GM19043 (cell line): ENCODE measurements around the gene LENG1.
"Not testable (repeated sequence)": the region's sequence is repeated elsewhere in the genome, so short reads cannot be mapped to it uniquely, and the experiment has no call there.

ENCODE experiments used
- ATAC-seq: cut with Tn5 transposase; IDR thresholded peaks from one replicate; pipeline ENCODE4 v1.9.1; 2021; ENCODE audit warnings: low read depth; ENCODE audit not compliant: unreplicated experiment

LENG1 gene

DNA sequence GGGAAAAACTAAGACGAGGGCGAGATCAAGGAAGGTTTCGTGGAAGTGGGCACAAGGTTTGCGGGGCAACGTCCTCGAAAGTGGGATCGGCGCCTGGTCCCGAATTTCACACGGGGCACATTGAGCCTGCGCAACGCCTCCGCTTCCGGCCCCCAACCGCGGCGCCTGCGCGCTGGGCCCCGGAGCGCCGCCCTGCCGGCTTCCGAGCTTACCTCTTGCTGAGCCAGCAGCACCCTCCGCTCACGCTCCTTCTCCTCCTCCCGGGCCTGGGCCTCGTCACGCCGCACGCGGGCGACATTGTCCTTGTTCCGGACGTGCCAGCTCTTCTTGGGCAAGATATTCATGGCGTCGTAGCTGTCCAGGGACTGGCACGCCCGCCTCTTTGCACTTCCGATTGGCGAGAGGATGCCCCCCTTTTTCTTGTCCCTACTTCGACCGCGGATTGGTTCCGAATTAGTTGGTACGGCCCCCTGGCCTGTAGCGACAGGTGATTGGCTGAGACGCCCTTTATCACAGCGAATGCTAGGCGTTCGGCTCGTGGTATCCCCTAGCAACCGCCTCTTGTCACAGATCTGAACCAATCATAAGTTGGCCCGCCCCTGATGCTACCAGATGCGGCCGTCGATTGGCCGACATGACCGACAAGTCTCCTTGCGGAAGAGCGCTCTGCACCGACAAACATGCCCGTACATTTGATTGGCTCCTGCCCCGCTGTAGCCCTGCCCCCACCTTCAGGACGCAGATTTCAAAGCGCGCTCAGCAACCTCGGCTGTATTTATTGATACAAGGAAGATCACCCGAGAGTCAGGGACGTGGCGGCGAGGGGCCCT is at the start of gene LENG1:
Gene LENG1, minus strand, starts transcription at position 370 of the 830 bp plus-strand sequence. Its CDS starts 26 bp downstream, at position 344.
- peak; percentile 89 for ATAC-seq

DNA sequence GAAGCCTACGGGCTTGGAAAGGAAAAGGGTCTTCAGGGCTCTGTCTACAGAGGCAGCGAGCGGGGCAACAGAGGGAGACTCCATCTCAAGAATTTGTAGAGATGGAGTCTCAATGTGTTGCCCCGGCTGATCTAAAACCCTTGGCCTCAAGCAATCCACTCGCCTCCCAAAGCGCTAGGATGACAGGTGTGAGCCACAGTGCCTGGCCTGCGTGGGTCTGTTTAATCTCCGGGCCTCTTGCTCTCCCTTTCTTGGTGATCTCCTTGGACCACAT is 49.2 kb upstream of the LENG1 start:
- ATAC-seq: no peak

DNA sequence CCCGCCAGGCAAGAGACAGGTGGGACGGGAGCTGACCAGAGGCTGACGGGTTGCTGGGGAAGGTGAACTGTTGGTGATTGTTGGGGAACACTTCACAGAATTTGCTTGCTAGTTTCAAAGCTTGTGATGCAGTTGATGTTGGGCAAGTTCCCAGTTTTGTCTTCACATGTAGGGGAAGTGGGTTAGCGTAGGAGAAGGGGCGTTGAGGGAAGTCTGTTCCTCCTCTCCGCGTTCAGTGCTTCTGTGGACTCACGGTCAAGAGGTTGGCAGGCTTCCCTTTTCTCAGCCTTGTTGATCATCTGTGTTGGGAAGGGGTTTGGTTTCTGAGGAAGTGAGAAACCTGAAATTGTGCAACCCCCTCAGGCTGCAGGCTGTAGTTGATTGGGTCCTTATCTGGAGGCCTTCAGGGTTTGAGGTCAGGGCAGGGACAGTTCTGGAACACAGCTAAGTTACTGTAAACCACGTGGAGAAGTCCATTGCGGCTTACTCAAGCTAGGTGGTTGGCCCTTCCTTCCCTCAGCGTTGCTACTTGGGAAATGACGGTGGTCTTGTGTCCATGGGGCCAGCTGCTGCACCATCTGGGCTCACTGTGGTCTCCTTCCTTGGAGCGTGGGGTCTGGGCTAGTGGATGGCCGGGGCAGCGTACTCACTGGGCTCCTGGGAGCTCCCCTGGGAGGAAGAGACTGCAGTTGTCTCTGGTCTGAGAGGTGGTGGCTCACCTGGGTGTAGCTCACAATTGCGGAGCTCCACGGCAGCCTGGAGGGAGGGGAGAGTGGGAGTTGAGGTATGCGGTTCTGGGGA is 48.7 kb upstream of the LENG1 start:
- ATAC-seq: peak; percentile 39

DNA sequence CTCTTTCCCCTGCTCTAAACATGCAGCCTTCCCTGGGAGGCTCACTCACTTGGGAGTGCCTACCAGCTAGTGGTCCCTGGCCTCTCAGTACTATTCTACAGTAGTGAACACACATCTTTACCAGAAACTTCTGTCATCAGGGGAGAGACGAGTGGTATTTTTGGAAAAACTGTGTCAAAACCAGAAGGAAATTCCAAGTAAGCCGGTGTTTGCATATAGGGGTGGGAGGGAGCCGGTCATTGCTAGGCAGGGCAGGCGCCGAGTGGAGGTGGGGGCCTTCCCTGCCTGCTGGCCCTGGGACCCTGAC is 48.1 kb upstream of the LENG1 start:
- no peak for ATAC-seq

DNA sequence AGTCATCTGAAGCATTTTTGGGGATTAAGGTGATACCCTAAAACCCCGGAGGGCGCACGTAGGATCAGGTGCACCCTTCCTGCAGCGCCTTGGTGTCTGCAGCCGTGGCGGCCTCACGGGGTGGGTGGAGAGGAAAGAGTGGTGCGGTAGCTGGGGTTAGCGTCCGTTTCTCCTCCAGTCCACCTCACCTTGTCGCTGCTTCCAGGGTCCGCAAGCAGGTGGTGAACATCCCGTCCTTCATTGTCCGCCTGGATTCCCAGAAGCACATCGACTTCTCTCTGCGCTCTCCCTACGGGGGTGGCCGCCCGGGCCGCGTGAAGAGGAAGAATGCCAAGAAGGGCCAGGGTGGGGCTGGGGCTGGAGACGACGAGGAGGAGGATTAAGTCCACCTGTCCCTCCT is 47.7 kb upstream of the LENG1 start:
- ATAC-seq: not testable (repeated sequence)

DNA sequence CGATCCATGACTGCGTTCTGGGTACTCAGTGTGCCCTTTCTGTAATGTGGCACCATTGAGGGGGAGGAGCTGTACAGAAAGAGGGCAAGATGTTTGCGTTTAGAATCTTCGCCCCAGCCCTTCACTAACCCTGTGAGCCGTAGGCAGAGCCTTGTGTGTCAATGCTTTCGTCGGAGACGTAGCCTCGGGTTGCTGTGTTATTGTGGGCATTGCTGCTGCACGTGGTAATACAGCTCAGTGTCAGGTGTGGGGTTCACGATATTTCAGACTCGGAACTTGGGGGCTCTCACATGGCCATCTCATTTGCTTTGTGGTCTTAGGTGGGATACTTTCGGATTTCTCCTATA is 47.3 kb upstream of the LENG1 start:
- ATAC-seq: no peak

DNA sequence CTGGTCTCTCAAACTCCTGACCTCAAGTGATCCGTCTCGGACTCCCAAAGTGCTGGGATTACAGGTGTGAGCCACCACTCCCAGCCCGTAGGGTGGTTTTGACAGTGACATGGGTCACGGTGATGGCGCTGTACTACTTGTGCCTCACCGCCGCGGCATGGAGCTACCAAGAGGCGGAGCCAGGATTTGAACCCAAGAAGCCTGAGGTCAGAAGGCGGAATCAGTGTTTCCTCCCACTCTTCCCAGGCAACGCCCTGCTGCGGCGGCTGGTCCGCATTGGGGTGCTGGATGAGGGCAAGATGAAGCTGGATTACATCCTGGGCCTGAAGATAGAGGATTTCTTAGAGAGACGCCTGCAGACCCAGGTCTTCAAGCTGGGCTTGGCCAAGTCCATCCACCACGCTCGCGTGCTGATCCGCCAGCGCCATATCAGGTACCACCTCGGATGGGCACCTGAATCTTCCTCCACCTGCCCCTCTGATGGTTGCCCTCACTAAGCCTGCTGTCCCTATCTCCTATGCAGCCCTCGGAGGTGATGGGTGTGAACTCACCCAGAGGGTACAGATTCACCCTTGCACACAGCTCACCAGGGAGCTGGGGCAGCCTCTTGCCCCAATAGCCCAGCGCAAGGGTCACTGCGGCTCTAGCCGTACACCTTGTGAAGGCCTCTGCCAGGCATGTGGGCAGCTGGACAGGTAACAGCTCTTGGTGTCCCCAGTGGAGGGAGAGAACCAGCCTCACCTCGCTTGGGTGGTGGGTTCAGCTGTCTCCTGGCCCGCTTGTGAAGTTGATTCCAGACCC is 46.7 kb upstream of the LENG1 start:
- ATAC-seq: no peak

DNA sequence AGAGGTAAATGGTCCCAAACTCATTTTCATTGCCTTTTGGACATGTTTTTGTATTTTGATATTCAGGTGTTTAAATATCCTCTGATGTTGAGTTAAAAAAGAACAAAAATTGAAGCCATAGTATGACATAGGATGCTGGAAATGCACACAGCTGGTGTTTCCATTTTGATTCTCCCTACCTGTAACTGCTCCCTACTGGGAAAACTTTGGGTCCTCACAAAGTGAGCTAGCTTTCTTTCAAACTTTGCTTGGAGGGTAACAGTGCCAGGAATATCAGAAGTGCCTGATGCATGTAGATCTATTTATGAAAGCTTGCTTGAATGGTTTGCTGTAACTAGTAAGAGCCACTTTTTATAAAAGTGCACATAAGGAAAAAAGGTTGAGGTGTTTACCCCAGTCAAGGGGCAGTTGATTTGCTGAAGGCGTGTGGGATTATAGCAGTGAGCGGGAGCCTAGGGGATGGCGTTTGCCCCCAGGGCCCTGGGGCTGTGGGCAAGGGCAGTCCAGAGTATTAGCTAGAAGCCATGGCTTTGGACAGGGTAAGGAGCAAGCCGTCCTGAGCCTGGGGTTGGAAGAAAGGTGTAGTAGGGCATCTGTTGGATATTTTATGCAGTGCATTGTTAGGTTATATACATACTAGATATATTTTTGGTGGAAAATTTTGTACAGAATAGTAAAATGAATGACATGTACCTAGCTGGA is 45.4 kb upstream of the LENG1 start:
- ATAC-seq: no peak

DNA sequence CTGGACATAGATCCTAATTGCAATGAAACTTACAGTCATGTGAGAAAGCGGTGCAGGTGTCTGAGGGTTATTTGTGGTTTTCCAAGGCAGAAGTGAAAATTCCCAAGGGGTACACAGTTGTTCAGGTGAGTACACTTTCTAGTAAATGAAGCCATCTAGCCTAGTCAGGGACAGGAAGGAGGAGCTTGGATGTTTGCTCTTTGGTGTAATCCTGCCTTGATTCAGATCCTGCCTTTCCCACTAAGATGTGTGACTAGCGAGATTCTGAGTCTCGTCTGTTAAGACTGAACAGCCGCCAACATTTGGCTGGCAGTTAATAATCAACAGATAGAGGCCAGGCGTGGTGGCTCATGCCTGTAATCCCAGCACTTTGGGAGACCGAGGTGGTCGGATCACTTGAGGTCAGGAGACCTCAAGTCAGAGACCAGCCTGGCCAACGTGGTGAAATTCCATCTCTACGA is 43.7 kb upstream of the LENG1 start:
- ATAC-seq: no peak

DNA sequence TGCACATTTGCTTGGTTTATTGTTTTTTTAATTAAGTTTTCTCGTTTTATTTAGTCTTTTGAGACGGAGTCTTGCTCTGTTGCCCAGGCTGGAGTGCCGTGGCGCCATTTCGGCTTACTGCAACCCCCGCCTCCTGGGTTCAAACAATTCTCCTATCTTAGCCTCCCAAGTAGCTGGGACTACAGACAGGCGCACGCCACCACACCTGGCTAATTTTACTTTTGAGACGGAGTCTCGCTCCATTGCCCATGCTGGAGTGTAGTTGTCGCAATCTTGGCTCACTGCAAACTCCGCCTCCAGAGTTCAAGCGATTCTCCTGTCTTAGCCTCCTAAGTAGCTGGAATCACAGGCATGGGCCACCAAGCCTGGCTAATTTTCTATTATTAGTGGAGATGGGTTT is 42.5 kb upstream of the LENG1 start:
- no peak for ATAC-seq

DNA sequence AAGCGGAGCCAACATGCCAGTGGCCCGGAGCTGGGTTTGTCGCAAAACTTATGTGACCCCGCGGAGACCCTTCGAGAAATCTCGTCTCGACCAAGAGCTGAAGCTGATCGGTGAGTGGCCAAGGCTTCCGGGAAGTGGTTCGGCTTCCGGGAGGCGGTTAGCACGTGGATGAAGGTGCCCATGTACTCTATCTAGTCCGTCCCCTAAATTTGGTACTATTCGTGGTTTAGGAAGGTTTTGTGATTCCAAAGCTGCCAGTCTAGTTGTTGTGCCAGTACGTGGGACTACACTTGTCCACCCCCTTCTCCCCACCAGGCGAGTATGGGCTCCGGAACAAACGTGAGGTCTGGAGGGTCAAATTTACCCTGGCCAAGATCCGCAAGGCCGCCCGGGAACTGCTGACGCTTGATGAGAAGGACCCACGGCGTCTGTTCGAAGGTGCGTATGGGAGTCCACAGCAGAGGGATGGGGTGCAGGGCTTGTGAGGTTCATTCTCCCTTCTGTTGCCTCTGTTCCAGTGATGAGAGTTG is 41.7 kb upstream of the LENG1 start:
- peak; percentile 9 for ATAC-seq

DNA sequence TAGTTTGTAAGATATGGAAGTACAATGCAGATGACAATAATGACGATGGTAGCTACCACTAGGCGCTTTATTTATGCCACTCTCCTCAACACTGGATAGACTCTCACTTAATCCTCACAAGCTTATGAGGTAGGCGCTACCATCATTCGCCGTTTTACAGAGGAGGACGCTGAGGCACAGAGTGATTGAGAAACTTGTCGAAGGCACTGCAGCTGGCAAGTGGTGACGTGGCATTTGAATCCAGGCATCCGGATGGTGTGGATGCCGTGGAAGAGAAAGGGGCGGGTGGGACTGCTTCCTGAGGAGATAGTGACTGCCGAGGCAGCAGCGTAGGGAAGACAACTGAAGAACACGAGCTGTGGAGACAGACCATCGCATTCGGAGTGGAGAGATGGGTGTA is 39.9 kb upstream of the LENG1 start:
- no peak for ATAC-seq

DNA sequence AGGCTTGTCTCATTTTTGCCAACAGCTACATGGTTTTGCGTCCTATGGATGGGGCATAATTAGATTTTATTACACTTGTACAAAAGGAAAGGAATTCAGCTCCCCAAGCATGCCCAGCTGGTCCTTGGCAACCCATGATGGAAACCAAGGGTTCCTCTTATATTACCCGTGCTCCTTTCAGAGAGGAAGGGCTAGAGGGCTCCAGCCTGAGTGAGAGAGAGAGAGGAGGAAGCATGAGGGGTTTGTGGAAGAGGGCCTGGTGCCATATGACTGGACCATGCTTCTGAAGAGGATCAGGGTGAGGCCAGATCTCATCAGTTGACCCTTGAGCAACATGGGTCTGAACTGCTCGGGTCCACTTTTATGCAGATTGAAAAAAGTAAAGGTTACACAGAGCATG is 37.6 kb upstream of the LENG1 start:
- no peak for ATAC-seq

DNA sequence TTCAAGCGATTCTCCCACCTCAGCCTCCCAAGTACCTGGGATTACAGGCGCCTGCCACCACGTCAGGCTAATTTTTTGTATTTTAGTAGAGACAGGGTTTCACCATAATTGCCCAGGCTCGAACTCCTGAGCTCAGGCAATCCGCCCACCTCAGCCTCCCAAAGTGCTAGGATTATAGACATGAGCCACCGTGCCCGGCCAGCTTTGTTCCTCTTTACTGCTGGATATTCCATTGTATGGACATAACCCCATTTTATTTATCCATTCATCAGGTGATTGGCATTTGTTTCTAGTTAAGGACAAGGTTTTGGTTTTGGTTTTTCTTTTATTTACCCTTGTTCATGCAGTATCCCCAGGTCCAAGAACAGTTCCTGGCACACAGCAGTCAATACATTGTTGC is 37.0 kb upstream of the LENG1 start:
- ATAC-seq: no peak

DNA sequence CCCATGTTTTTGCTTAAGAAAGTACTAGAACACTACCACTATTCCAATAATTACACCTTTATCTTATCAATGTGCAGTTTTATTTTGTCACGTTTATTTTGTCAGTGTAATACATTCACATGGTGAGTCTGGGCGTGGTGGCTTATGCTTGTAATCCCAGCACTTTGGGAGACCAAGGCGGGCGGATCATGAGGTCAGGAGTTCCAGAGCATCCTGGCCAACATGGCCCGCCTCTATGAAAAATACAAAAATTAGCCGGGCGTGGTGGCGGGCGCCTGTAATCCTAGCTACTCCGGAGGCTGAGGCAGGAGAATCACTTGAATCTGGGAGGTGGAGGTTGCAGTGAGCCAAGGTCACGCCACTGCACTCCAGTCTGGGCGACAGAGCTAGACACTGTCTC is 34.9 kb upstream of the LENG1 start:
- not testable (repeated sequence) for ATAC-seq

DNA sequence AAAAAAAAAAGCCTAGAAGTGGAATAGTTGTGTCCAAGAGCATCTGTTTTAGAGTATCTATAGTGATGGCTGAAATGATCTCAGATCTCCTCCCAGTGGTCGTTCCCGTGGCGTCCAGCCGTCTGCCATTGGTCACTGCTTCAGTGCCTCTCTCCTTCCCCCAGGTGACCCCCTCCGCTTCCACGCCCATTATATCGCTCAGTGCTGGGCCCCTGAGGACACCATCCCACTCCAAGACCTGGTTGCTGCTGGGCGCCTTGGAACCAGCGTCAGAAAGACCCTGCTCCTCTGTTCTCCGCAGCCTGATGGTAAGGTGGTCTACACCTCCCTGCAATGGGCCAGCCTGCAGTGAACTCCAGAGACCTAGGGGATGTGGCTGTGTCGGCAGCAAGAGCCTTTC is 33.5 kb upstream of the LENG1 start:
- ATAC-seq: no peak

DNA sequence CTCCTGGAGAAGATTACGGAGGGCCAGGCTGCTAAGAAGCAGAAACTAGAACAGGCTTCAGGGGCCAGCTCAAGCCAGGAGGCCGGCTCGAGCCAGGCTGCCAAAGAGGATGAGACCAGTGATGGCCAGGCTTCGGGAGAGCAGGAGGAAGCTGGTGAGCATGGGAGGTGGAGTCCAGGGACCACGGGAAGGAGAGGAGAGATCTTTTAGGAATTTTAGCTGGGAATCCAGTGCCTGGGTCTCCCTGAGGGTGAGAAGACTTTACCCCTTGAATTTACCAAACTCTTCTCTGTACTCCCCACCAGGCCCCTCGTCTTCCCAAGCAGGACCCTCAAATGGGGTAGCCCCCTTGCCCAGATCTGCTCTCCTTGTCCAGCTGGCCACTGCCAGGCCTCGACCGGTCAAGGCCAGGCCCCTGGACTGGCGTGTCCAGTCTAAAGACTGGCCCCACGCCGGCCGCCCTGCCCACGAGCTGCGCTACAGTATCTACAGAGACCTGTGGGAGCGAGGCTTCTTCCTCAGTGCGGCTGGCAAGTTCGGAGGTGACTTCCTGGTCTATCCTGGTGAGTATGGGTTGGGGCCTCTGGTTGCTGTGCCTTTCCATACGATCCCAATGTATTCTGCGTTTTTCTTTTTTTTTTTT is 32.4 kb upstream of the LENG1 start:
- no peak for ATAC-seq

DNA sequence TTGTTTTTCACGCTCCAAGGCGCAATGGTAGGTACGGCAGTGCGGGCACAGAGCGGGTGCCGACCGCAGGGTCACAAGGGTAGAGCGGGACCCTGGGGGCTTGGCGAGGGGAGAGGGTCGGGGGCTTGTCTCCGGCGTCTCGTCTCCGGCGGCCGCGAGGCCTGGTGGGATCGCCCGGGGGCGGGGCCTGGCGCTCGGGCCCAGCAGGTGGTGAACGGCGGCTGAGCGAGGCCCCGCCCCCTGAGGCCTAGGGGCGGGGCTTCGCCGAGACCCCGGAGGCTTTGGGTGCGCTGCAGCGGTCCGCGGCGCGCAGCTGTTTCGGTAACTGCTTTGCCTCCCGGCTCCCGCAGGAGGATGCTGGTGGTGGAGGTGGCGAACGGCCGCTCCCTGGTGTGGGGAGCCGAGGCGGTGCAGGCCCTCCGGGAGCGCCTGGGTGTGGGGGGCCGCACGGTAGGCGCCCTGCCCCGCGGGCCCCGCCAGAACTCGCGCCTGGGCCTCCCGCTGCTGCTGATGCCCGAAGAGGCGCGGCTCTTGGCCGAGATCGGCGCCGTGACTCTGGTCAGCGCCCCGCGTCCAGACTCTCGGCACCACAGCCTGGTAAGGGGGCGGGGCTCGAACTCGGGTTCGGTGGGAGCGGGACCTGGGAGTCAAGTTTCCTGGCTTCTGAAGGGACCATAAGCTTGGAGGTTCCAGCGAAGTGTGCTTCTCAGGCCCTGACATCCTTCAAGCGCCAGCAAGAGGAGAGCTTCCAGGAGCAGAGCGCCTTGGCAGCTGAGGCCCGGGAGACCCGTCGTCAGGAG is 31.7 kb upstream of the LENG1 start, which contains the start of gene TSEN34:
Gene TSEN34, plus strand, starts transcription at position 298 of the 800 bp plus-strand sequence. Its CDS starts 57 bp downstream, at position 355.
- peak; percentile 24 for ATAC-seq

DNA sequence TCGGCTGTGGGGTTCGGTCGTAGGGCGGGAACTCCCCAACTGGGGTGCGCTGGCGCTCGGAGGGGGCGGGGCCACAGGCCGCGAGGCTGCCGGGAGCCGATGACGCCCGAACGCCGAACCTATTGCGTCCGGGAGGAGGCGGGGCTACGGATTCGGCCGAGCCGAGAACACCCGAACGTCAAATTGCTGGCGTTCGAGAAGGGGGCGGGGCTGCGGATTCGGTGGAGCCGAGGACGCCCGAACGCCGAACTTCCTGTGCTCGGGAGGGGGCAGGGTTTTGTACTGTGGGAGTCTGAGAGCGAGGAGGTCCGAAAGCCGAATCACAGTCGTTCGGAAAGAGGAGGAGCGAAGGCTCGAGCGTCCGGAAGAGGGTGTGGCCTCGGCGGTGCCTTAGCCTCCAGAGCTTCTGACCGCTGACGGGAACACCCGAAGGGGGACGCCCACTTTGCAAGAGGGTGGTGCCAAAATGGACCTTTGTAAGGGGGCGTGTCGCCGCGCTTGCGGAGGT is 31.0 kb upstream of the LENG1 start:
- peak; percentile 43 for ATAC-seq
